PC-9 (cell line): Measurements from ENCODE around the gene CCNT2.

Source experiments
- CTCF ChIP-seq: fragments of 200-600 bp; sonication (generic); conservative IDR thresholded peaks from 2 replicates; pipeline ENCODE4 v1.6.1; 2017; ENCODE audit warnings: mixed run types, antibody characterized with exemption, mild to moderate bottlenecking, moderate library complexity
- EZH2 ChIP-seq: fragments of 200-600 bp; sonication (generic); IDR thresholded peaks from 2 replicates; pipeline ENCODE4 v1.8.0; 2017; ENCODE audit warnings: antibody characterized with exemption, low read depth

- no peak for TF ChIP-seq CTCF
- no peak for TF ChIP-seq EZH2
Measured at GRCh38 chr2:134952608-134953007, 34.0 kb downstream of the CCNT2 start.
